SK-N-SH (cell line): ENCODE measurements around the gene HK2.

Experiments used
- EZH2phosphoT487 ChIP-seq: fragments of 200-600 bp; sonication (generic); IDR thresholded peaks from 2 replicates; pipeline ENCODE4 v1.6.1; 2017; ENCODE audit warnings: low read depth, mixed run types, mild to moderate bottlenecking, antibody characterized with exemption, moderate library complexity, borderline replicate concordance
- RAD21 ChIP-seq: IDR thresholded peaks from 2 replicates; pipeline ENCODE4 v1.6.1; 2012; ENCODE audit warnings: mild to moderate bottlenecking, low read length
- SMC3 ChIP-seq: IDR thresholded peaks from 2 replicates; pipeline ENCODE4 v1.6.1; 2012; ENCODE audit warnings: low read depth, low read length, improper control_type of control experiment
- TAF1 ChIP-seq: IDR thresholded peaks from 2 replicates; pipeline ENCODE4 v1.6.1; 2012; ENCODE audit warnings: low read depth, mild to moderate bottlenecking, low read length, moderate library complexity, borderline replicate concordance
- TF ChIP-seq, protein P1 (sequence below): IDR thresholded peaks from 2 replicates; pipeline ENCODE4 v1.6.1; 2012; ENCODE audit warnings: mild to moderate bottlenecking, low read depth, low read length, moderate library complexity
- TF ChIP-seq, protein P2 (sequence below): fragments of 200-600 bp; sonication (generic); IDR thresholded peaks from 2 replicates; pipeline ENCODE4 v1.6.1; 2017; ENCODE audit warnings: antibody characterized with exemption, mild to moderate bottlenecking, moderate library complexity

DNA sequence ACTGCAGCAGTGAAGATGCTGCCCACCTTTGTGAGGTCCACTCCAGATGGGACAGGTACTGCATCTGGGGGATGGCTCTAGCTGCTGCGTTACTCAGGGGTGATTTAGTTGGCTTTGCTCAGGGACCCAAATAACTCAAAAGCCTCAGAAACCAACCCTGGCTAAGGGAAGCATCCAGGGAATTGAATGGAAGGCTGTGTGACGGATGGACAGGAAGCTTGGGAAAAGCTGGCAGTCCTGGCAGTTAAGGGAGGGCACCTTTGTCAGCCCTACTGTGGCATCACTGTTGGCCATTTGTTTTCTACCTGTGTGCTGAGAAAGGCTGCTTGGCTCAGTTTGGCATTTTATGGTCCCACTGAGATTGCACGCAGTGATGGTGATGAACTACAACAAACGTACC, 20.5 kb downstream of the HK2 start:
- TF ChIP-seq EZH2phosphoT487 (no peak), RAD21 (no peak), SMC3 (no peak), TAF1 (no peak)
- TF ChIP-seq, protein P1, sequence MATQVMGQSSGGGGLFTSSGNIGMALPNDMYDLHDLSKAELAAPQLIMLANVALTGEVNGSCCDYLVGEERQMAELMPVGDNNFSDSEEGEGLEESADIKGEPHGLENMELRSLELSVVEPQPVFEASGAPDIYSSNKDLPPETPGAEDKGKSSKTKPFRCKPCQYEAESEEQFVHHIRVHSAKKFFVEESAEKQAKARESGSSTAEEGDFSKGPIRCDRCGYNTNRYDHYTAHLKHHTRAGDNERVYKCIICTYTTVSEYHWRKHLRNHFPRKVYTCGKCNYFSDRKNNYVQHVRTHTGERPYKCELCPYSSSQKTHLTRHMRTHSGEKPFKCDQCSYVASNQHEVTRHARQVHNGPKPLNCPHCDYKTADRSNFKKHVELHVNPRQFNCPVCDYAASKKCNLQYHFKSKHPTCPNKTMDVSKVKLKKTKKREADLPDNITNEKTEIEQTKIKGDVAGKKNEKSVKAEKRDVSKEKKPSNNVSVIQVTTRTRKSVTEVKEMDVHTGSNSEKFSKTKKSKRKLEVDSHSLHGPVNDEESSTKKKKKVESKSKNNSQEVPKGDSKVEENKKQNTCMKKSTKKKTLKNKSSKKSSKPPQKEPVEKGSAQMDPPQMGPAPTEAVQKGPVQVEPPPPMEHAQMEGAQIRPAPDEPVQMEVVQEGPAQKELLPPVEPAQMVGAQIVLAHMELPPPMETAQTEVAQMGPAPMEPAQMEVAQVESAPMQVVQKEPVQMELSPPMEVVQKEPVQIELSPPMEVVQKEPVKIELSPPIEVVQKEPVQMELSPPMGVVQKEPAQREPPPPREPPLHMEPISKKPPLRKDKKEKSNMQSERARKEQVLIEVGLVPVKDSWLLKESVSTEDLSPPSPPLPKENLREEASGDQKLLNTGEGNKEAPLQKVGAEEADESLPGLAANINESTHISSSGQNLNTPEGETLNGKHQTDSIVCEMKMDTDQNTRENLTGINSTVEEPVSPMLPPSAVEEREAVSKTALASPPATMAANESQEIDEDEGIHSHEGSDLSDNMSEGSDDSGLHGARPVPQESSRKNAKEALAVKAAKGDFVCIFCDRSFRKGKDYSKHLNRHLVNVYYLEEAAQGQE = no peak
- TF ChIP-seq, protein P2, sequence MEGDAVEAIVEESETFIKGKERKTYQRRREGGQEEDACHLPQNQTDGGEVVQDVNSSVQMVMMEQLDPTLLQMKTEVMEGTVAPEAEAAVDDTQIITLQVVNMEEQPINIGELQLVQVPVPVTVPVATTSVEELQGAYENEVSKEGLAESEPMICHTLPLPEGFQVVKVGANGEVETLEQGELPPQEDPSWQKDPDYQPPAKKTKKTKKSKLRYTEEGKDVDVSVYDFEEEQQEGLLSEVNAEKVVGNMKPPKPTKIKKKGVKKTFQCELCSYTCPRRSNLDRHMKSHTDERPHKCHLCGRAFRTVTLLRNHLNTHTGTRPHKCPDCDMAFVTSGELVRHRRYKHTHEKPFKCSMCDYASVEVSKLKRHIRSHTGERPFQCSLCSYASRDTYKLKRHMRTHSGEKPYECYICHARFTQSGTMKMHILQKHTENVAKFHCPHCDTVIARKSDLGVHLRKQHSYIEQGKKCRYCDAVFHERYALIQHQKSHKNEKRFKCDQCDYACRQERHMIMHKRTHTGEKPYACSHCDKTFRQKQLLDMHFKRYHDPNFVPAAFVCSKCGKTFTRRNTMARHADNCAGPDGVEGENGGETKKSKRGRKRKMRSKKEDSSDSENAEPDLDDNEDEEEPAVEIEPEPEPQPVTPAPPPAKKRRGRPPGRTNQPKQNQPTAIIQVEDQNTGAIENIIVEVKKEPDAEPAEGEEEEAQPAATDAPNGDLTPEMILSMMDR = no peak
